Parathyroid adenoma (tissue), 2 donors: Measurements from ENCODE around the gene TESMIN.

Source experiments
- H2AFZ ChIP-seq: fragments of 300-600 bp; sonication (generic); one replicate; pipeline ENCODE4 v1.7.0; 2017; ENCODE audit warnings: antibody characterized with exemption, mild to moderate bottlenecking
- H3K27ac ChIP-seq: fragments of 300-600 bp; sonication (generic); one replicate; pipeline ENCODE4 v1.7.0; 2017
- H3K27me3 ChIP-seq: fragments of 300-600 bp; sonication (generic); one replicate; pipeline ENCODE4 v1.7.0; 2017; ENCODE audit warnings: low read length; ENCODE audit not compliant: control insufficient read depth, insufficient read depth
- H3K36me3 ChIP-seq: fragments of 300-600 bp; sonication (generic); one replicate; pipeline ENCODE4 v1.7.0; 2017; ENCODE audit warnings: low read length; ENCODE audit not compliant: control insufficient read depth, insufficient read depth
- H3K4me1 ChIP-seq: fragments of 300-600 bp; sonication (generic); one replicate; pipeline ENCODE4 v1.7.0; 2017; ENCODE audit warnings: control low read depth
- H3K4me2 ChIP-seq: fragments of 300-600 bp; sonication (generic); one replicate; pipeline ENCODE4 v1.7.0; 2017; ENCODE audit warnings: low read length
- H3K4me3 ChIP-seq: fragments of 300-600 bp; sonication (generic); one replicate; pipeline ENCODE4 v1.7.0; 2017; ENCODE audit warnings: low read depth, low read length
- H3K79me2 ChIP-seq: fragments of 300-600 bp; sonication (generic); one replicate; pipeline ENCODE4 v1.7.0; 2017; ENCODE audit warnings: control low read depth
- H3K9ac ChIP-seq: fragments of 300-600 bp; sonication (generic); one replicate; pipeline ENCODE4 v1.7.0; 2017; ENCODE audit warnings: mild to moderate bottlenecking
- H3K9me3 ChIP-seq: fragments of 300-600 bp; sonication (generic); one replicate; pipeline ENCODE4 v1.7.0; 2017; ENCODE audit warnings: low read length; ENCODE audit not compliant: control insufficient read depth
- TF ChIP-seq, protein P1 (sequence below): fragments of 300-600 bp; sonication (generic); IDR thresholded peaks from one replicate; pipeline ENCODE4 v1.7.0; 2017; ENCODE audit warnings: antibody characterized with exemption, mild to moderate bottlenecking
- donor health status: primary hyperparathyroidism.

Gene TESMIN

DNA sequence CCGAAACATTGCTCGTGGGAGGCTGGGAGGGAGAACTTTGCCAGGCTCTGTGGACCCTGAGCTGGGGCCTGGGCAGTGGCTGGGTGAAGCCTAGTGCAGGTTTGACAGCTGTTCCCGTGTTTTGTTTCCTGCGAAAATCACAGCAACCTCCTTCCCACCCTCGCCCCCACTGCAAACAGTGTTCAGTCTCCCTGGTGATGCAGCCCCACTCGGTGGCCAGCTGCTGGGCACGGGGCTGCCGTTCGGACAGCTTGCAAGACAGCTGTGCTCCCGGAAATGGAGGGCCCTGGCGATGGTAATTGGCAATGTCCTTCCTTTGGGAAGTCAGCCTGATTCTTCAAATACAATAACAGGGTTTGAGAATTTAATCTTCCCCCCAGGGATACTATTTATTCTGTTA is 77.3 kb downstream of the TESMIN start:
- no peak overlapping the region for H3K9ac ChIP-seq
- TF ChIP-seq, protein P1, sequence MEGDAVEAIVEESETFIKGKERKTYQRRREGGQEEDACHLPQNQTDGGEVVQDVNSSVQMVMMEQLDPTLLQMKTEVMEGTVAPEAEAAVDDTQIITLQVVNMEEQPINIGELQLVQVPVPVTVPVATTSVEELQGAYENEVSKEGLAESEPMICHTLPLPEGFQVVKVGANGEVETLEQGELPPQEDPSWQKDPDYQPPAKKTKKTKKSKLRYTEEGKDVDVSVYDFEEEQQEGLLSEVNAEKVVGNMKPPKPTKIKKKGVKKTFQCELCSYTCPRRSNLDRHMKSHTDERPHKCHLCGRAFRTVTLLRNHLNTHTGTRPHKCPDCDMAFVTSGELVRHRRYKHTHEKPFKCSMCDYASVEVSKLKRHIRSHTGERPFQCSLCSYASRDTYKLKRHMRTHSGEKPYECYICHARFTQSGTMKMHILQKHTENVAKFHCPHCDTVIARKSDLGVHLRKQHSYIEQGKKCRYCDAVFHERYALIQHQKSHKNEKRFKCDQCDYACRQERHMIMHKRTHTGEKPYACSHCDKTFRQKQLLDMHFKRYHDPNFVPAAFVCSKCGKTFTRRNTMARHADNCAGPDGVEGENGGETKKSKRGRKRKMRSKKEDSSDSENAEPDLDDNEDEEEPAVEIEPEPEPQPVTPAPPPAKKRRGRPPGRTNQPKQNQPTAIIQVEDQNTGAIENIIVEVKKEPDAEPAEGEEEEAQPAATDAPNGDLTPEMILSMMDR, result no peak
- no peaks in the 10 kb centered on the region for H3K79me2 ChIP-seq
- no peak overlapping the region for H2AFZ ChIP-seq
- no peaks in the 10 kb centered on the region for H3K4me1 ChIP-seq
- H3K27me3 ChIP-seq, result no peaks in the 10 kb centered on the region
- H3K9me3 ChIP-seq, result no peaks in the 10 kb centered on the region
- H3K27ac ChIP-seq, result no peak overlapping the region
- no peak overlapping the region for H3K4me2 ChIP-seq
- no peak overlapping the region for H3K4me3 ChIP-seq
- no peaks in the 10 kb centered on the region for H3K36me3 ChIP-seq

DNA sequence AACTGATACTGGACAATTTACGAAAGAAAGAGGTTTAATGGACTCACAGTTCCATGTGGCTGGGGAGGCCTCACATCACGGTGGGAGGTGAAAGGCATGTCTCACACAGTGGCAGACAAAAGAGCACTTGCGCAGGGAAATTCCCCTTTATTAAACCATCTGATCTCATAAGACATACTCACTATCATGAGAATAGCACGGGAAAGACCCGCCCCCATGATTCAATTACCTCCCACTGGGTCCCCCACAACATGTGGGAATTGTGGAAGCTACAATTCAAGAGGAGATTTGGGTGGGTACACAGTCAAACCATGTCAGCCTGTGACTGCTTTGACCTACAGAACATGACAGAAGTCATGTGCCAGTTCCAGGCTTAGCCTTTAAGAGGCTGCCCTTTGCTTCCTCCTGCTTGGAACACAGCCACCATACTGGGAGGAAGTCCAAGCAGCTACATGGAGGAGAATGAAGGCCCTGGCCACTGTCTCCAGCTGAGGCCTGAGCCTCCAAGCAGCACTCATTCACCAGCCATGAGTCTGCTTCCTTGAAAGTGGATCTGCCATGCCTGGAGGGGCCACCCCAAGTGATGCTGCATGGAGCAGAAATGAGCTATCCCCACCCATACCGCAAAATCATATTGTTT is 77.9 kb downstream of the TESMIN start:
- H3K36me3 ChIP-seq, result no peaks in the 10 kb centered on the region
- H3K27me3 ChIP-seq, result no peaks in the 10 kb centered on the region
- no peak overlapping the region for H3K9ac ChIP-seq
- no peak overlapping the region for H3K4me2 ChIP-seq
- H3K79me2 ChIP-seq, result no peaks in the 10 kb centered on the region
- H2AFZ ChIP-seq, result no peak overlapping the region
- no peak overlapping the region for H3K4me3 ChIP-seq
- no peak overlapping the region for H3K27ac ChIP-seq
- TF ChIP-seq, protein P1, result no peak
- no peaks in the 10 kb centered on the region for H3K9me3 ChIP-seq
- H3K4me1 ChIP-seq, result no peaks in the 10 kb centered on the region

GRCh38 chr11:68670208-68670992 is 80.9 kb downstream of the TESMIN start:
- Histone ChIP-seq H2AFZ (no peak overlapping the region), H3K9ac (no peak overlapping the region), H3K79me2 (no peaks in the 10 kb centered on the region), H3K4me3 (no peak overlapping the region), H3K27me3 (no peaks in the 10 kb centered on the region), H3K27ac (no peak overlapping the region), H3K36me3 (no peaks in the 10 kb centered on the region), H3K9me3 (no peaks in the 10 kb centered on the region), H3K4me1 (no peaks in the 10 kb centered on the region), H3K4me2 (no peak overlapping the region)
- TF ChIP-seq, protein P1, result no peak

DNA sequence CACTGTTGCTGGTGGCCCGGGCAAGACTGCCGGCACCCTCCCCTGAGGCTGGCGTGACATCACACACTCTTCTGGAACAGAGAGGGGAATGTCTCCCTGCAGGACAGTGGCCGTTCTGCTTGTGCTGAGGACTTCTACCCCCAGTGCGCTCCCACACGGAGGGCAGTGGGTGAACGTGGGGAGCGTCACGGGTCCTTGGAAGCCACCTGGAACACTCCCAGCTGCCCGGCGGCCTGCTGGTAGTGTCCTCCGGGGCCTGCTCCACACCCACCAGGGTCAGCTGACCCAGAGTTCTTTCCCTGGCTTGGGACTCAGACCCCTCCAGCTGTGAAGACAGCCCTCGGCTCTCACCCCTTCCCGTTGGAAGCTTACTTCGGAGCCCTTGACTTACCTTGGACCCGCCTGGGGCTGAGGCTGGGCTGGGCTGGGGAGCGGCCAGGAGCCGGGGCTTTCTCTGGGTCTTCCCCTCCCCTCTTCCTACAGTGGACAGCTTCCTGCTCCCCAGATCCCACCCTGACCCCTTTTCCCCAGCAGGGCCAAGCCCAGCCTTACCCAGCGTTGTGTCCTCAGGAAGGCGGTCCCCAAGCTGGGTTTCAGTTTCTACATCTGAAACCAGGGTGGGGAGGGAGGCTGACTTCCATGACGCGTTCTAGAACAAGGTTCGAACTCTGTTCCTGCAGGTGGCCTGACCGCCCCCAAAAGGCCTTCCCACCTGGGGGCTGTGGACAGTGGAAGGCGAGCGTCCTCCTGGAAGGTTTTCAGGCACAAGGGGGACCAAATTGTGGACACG is 81.8 kb downstream of the TESMIN start:
- Histone ChIP-seq H2AFZ (no peak overlapping the region), H3K4me2 (no peak overlapping the region), H3K36me3 (no peaks in the 10 kb centered on the region), H3K27ac (no peak overlapping the region), H3K27me3 (no peaks in the 10 kb centered on the region), H3K4me3 (no peak overlapping the region), H3K79me2 (no peaks in the 10 kb centered on the region), H3K4me1 (no peaks in the 10 kb centered on the region), H3K9me3 (no peaks in the 10 kb centered on the region), H3K9ac (no peak overlapping the region)
- TF ChIP-seq, protein P1, result no peak
